Kidney (tissue), 14 donors: ENCODE measurements around the gene PAIP2. TPM values are rescaled to one million over a fixed set of nuclear protein-coding genes. Genes with fewer than 3 reads are reported as not detected.

Experiments used
- DNase-seq, 5 donors: peaks; one replicate each; pipeline ENCODE4 v3.0.0-alpha.2; 2013 to 2020
- FAIRE-seq: peaks from 2 replicates; lab custom pipeline; 2012; peaks lifted over from hg19 to GRCh38; lab: Jason Lieb, UNC
- H3K27ac ChIP-seq, 2 donors: one replicate each; pipeline ENCODE4 v1.7.0; 2013; ENCODE audit warnings: low read depth in 2 of 2, low read length in 2 of 2, inconsistent platforms in 1 of 2
- H3K27me3 ChIP-seq: one replicate; pipeline ENCODE4 v1.7.1; 2013; ENCODE audit warnings: low read length, inconsistent platforms; ENCODE audit not compliant: control insufficient read depth, insufficient read depth
- H3K36me3 ChIP-seq, 3 donors: one replicate each; pipeline versions ENCODE4 v1.7.0 to v1.7.1; 2013; ENCODE audit warnings: low read length in 3 of 3, control low read depth in 1 of 3, inconsistent platforms in 1 of 3; ENCODE audit not compliant: insufficient read depth in 3 of 3, control insufficient read depth in 2 of 3
- H3K4me1 ChIP-seq, 3 donors: one replicate each; pipeline versions ENCODE4 v1.7.0 to v1.7.1; 2013; ENCODE audit warnings: low read length in 3 of 3, inconsistent platforms in 1 of 3, low read depth in 1 of 3; ENCODE audit not compliant: control insufficient read depth in 2 of 3, insufficient read depth in 2 of 3
- H3K4me3 ChIP-seq, 3 donors: one replicate each; pipeline versions ENCODE4 v1.7.0 to v1.8.1; 2013; ENCODE audit warnings: low read length in 3 of 3, control low read depth in 1 of 3, inconsistent platforms in 1 of 3
- H3K9ac ChIP-seq, 3 donors: one replicate each; pipeline versions ENCODE4 v1.7.0 to v1.7.1; 2013; ENCODE audit warnings: low read length in 3 of 3, control low read depth in 1 of 3, inconsistent platforms in 1 of 3
- H3K9me3 ChIP-seq, 3 donors: one replicate each; pipeline versions ENCODE4 v1.7.0 to v1.7.1; 2013; ENCODE audit warnings: low read length in 3 of 3, control low read depth in 1 of 3, inconsistent platforms in 1 of 3; ENCODE audit not compliant: control insufficient read depth in 2 of 3, insufficient read depth in 1 of 3
- CTCF ChIP-seq: IDR thresholded peaks from 3 replicates; pipeline ENCODE4 v1.5.1; 2012; ENCODE audit warnings: mild to moderate bottlenecking, moderate library complexity, borderline replicate concordance; ENCODE audit not compliant: insufficient read depth; ENCODE audit errors: extremely low read depth
- intact Hi-C: fragments of 100-400 bp; cut with DNase I; formaldehyde crosslinking; loops from one replicate; pipeline ENCODE4 v1.11.1; 2022
- polyA plus RNA-seq: library from polyadenylated mRNA; stranded (reverse); fragments of 350-450 nt; fragmentation: Illumina TruSeq; extraction: RNeasy Lipid Tissue Mini Kit (QIAGEN cat#74804); gene quantifications from one replicate; pipeline ENCODE4 v1.2.3, GENCODE V29; 2014; ENCODE audit warnings: low read depth, low replicate concordance; ENCODE audit not compliant: insufficient read depth
- total RNA-seq: library from RNA; stranded (reverse); fragmentation: NEBNext Ultra II Directional; extraction: Animal tissue kit (Norgen Biotek cat#: 25700); gene quantifications from one replicate; pipeline ENCODE4 v1.2.1, GENCODE V29; 2021
- donor health status: control.
- donor health status: control.
- donor health status: control.
- donor health status: control.
- donor health status: control.
- donor health status: DM: yes; HTN: yes; CAD: no.
- donor health status: Normal renal cell carcinoma (clear cell type).

Gene PAIP2
- total and polyA plus RNA-seq, 2 donors from 2014 or later: 68.0 to 121 TPM

GRCh38 chr5:139371482-139372435, 30.1 kb downstream of the PAIP2 start:
- no peaks in the 10 kb centered on the region for H3K27me3 ChIP-seq
- TF ChIP-seq CTCF: no peak
- H3K4me1 ChIP-seq: peaks cover 0 to 5% (median 0%) of the 10 kb centered on the region in 3 donors
- no peak for FAIRE-seq
- no peaks in the 10 kb centered on the region for H3K9me3 ChIP-seq
- H3K4me3 ChIP-seq: no peak overlapping the region
- H3K27ac ChIP-seq: no peak overlapping the region
- H3K36me3 ChIP-seq: peaks cover 6 to 20% (median 8%) of the 10 kb centered on the region in 3 donors
- peak in 1 of 5 donors; percentile 6 for DNase-seq
- H3K9ac ChIP-seq: no peak overlapping the region
- intact Hi-C loops: no loop called here

- intact Hi-C loops: no loop called here
- DNase-seq (no peak), FAIRE-seq (no peak)
- H3K27ac ChIP-seq: no peak overlapping the region
- no peaks in the 10 kb centered on the region for H3K9me3 ChIP-seq
- peaks cover 2 to 16% (median 3%) of the 10 kb centered on the region in 3 donors for H3K36me3 ChIP-seq
- H3K4me1 ChIP-seq: no peaks in the 10 kb centered on the region
- no peaks in the 10 kb centered on the region for H3K27me3 ChIP-seq
- no peak overlapping the region for H3K9ac ChIP-seq
- H3K4me3 ChIP-seq: no peak overlapping the region
- TF ChIP-seq CTCF: no peak
Observed at GRCh38 chr5:139374909-139375308, 33.3 kb downstream of the PAIP2 start.

- Histone ChIP-seq H3K4me1 (no peaks in the 10 kb centered on the region), H3K27ac (no peak overlapping the region), H3K27me3 (no peaks in the 10 kb centered on the region), H3K36me3 (peaks cover under 1 to 17% (median 2%) of the 10 kb centered on the region in 3 donors), H3K9me3 (no peaks in the 10 kb centered on the region), H3K9ac (no peak overlapping the region), H3K4me3 (no peak overlapping the region)
- DNase-seq: no peak
- no peak for FAIRE-seq
- no peak for TF ChIP-seq CTCF
- intact Hi-C loops: no loop called here
Observed at GRCh38 chr5:139376364-139376763, 34.7 kb downstream of the PAIP2 start.
